Fibroblast of gingiva (primary cell): ENCODE results near the gene GIPC3.

Experiments used
- DNase-seq: peaks from one replicate; pipeline ENCODE4 v3.0.0-alpha.2; 2011; ENCODE audit warnings: low read depth

Gene GIPC3

DNA sequence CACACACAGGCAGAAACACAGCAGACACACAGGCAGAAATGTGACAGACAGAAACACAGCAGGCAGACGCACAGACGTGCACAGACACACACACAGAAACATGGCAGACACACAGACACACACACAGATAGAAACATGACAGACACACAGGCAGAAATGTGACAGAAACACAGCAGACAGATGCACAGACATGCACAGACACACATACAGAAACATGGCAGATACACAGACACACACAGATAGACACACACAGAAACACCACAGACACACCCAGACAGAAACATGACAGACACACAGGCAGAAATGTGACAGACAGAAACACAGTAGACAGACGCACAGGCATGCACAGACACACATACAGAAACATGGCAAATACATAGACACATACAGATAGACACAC lies 20.1 kb downstream of the GIPC3 start:
- no peak for DNase-seq

DNA sequence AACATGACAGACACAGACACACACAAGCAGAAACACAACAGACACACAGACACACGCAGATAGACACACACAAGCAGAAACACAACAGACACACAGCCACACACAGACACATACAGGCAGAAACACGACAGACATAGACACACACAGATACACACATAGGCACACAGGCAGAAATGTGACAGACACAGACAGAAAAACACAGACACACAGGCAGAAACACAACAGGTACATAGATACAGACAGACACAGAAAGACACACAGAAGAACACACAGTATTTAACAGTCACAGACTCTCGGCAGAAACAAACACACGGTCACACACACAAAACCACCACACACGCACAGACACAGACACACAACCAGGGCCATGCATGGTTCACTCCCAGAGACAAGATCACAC lies 20.5 kb downstream of the GIPC3 start:
- no peak for DNase-seq

DNA sequence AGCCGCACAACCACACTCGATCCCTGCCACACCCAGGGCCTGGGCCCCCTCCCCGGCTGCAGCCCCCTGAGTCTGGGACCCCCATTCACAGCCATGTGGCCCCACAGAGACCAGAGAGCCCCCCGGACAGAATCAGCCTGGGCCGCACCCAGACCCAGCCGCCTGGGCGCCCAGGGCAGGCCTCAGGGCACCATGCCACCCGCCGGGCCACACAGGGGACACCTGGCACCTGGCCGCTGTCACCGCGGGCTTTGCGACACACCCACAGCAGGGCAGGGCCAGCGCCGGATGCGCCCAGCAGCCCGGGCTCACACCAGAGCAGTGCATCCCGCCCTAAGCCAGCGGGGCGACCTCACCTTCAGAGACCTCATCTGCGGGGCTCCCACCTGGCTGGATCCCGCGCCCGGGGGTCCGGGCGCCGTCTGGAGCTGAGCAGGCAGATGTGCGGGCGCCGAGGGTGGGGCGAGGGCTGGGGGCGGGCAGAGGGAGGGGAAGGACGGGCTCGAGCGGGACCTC lies 21.0 kb downstream of the GIPC3 start:
- DNase-seq = no peak

DNA sequence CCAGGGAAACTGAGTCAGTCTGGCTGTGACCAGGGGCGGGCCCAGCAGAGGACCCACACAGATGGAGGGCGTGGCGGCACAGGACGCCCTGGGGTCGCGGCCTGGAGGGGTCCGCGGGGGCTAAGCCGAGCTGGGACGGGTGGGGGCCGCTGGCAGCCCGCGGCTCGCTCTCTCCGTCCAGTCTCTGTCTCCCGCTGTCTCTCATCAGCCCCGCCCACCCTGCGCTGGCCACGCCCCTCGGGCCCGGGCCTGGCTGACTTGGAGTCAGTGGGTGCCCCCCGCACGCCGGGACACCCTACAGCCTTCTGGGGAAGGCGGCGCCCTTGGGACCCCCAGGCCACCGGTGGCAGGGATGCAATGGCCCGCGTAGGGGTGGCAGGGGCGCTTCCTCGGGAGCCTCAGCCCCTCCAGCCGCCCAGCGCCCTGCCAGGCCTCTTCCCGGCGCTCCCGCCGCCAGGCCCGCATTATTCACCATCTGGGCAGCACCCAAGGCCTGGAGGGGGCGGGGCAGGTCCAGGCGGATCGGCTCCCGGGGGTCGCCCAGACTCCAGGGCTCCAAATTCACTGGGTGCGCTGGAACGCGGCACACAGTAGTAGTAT lies 21.5 kb downstream of the GIPC3 start, which contains the start of gene TBXA2R:
TBXA2R (minus strand) TSS at position 186 of the 600 bp plus-strand sequence. CDS start 6,241 bp downstream, outside the sequence.
- DNase-seq = peak; percentile 46

DNA sequence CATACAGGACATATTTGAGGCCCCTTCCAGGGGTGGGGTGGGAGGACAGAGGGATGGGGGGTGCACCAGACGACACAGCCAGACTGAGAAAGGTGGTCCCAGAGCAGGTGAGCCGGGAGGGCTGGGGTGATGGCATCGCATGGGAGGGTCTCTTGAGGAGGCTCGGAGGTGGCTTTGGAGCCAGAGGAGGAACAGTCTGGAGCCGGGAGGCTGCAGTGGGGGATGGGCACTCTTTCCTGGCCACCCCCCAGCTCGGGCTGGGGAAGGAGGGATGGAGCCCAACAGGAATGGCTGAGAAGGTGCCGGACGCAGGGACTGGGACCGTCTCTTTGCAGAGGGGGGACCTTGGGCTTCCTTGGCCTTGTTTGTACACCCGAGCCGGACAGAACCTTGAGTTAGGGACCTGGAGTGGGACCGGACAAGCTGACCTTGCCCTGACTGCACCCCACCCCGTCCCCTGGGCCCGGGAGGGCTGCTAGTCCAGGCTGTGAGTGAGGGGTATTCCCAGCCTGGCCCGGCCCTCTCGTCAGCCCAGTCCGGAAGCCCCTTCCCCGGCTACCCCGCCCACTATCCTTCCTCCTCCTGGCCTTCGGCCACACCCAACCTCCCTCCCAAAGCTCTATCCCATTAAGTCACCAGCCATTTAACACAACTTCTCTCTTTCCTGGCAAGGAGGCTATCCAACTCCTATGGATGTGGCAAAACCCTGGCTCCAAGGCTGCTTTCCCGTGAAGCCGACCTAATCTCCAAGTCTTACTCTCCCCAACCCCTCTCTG lies 22.2 kb downstream of the GIPC3 start:
- no peak for DNase-seq

DNA sequence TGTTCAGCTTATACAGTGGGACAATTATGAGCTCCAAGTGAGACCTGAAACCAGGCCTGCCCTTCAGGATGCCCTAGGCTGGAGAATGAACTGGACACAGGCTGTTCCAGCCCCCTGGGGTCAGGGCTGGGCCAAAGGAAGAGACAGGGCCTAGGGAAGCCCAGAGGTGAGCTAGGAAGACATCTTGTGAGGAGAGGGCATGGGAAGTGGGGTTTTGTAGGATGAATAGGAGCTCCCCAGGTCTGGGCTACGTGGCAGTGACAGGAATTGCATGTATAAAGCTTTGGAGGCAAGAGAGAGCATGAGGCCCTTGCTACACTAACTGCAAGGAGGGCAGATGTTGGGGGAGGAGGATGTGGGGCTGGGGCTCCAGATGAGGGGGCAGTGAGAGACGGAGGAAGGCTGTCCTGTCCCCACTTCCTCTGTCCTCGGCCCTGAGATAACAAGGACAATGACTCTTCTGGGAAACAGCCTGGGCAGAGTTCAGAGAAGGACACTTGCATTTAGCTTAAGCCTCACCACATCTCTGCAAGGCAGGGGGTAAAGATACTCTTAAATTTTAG lies 22.9 kb downstream of the GIPC3 start:
- no peak for DNase-seq

DNA sequence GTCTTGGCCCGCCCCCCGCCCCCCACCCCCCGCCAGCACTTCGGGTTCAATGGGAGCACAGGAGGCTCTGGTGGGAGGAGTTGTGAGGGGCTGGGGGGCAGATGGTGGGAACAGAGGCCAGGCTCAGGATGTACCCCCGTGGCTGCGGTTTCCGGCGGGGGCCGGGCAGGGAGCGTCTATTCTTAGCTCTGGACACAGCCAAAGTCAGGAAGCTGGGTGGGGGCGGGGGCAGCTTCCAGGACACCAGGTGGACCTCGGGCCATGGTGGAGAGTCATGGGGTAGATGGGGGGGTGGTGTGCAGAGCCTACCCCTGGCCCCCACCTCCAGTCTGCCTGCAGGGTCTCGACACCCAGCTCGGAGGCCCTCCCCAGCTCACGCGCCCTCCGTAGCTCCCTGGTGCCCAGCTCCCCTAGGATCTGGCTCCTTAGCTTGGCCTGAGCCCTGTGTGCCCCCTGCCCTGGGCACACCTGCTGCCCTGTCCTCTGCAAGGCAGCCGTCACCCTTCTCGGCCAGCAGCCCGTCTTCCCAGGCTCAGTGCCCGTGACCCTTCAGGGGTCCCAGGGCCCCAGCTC lies 23.6 kb downstream of the GIPC3 start:
- DNase-seq = no peak

DNA sequence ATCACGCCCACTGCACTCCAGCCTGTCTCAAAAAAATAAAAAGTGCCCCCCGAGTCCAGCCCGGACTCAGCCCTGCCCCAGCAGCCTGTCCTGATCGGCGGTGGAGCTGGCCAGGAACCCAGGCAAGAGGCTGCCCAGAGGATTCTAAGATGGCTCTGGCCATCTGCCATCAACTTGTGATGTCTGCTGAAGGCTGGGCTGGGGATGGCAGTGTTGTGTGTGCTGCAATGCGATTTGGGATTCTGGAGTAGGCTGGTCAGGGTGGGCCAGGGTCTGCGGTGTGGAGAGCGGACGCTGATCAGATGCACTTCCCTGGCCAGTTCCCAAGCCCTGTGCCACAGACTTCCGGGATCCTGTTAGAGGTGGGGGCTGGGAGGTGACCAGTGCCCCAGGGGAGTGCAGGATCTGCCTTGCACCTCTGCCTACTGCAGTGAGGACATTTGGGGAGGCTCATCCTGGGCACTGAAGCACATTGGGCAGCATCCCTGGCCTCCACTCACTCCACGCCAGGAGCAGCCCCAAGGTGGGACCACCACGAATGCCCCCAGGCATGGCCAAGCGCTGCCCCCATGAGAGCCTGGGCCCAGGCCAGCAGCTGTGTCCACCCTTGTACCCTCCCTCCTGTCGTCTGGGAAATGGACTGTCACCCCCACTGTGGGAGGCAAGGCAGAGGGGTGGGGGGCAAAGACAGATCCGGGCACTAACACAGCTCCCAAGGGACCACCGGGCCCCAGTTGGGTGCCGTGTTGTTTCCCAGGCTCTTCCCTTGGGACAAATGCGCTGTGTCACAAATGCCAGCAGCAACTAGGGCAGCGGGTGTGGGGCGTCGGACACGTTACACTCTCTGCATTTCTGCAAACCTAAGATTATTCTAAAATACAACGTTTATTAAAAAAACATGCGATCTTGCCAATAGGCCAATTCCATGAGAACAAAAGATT lies 24.8 kb downstream of the GIPC3 start:
- peak; percentile 27 for DNase-seq

DNA sequence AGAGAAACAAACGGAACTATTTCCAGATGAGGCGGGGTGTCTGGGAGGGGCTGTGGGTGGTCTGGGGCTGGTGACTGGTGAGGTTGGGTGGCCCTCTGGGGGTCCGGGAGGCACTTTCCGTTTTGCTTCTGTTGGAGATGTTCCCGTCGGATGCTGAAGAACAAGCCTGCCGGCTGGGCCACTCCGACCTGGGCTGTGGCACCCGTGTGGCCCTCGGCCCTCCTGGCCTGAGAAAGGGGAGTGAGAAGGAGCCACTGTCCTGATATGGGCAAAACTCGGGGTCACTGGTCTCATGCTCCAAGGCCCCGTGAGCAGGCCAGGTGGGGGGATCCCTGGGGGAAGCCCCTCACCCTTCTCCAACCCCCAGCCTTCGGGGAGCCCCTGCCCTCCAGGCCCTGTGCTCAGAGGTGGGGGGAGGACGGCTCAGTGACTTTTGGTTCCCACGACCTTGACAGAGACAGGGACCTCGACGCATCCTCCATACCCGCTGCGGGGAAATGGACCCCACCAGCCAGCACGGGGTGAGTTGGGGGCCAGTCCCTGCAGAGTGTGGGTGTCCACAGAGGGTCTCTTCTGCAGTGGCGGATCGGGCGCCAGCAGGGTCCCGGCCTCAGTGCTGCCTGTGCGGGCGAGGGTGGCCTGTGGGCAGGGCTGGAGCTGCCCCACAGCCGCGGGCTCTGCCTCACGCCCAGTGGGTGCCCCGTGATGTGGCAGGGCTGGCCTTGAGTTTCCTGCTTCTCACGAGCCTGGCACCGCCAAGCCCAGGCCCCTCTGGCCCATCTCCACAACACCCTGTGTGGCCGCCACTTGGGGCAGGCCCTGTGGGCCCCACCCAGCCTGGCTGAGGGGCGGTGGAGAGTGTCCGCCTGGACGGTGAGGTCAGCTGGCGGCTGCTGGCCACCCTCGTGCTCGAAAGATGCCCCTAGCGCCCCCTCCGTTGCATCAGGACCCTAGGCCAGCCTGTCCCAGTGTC lies 25.8 kb downstream of the GIPC3 start:
- DNase-seq = no peak

DNA sequence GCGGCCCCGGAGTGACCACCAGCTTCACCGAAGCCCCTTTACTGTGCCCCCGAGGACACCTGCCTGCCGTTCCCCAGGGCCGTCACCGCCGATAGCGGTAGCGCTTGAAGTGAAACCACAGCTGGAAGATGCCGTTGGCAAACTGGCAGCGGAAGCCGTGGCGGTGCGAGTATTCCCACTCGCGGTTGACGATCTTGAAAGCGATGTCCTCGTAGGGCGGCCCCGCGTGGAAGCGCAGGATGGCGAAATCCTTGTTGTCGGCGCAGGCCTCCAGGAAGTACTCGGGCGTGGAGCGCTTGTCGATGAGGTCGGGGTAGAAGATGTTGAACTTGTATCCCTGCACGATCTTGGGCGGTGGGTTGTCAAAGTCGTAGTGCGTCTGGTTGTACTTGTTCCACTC lies 26.6 kb downstream of the GIPC3 start:
- no peak for DNase-seq

DNA sequence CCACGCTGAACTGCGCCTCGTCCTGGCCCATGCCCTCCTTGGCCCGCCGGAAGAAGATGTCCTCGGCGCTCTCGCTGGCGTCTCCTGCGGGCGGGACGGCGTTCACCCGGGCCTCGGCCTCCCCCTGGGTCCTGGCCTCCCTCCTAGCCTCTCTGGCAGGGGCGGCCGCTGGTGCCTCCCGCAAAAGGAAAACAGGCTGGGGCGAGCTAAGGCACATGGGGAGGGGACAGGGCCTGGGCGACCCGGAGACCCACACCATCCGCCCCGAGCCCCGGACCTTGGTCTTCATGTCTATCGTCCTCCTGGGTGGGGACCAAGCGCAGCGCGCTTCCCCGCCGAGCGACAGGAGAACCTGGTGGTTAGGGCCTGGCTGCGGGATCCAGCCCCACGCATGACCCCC lies 27.1 kb downstream of the GIPC3 start:
- no peak for DNase-seq

DNA sequence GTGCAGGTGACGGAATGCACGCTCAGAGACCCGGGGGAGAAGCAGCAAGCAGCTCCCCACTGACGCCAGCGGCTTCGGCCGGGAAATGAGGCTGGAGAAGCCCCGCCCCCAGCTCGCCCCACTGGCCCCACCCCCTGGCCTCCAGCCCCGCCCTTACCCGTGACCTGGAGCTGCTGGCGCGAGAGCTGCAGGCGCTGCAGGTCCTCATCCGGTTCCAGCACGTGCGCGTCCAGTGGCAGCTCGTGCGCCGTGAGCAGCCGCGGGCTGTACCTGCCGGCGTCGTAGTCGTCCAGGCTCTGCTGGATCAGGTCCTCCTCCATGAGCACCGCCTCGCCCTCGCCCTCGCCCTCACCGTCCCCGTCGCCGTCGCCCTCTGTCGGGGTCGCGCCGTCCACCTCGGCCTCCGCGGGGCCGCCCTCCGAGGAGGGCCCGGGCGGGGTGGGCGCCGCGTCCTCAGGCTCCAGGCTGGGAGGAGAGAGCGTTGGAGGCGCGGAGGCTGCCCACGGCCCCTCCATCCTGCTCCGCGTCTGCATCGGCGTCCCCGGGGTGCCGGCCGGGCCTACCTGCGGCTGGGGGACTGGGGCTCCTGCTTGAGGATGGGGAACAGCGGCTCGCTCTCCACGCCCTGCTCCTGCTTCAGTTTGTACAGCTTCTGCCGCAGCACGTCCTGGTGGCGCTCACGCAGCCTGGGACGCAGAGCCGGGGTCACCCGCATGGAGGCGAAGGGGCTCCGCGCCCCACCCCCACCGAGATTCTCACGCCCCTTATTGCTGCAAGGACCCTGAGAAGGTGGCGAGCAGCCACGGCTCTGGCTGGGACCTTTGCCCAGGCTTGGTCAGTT lies 27.8 kb downstream of the GIPC3 start:
- DNase-seq = no peak

DNA sequence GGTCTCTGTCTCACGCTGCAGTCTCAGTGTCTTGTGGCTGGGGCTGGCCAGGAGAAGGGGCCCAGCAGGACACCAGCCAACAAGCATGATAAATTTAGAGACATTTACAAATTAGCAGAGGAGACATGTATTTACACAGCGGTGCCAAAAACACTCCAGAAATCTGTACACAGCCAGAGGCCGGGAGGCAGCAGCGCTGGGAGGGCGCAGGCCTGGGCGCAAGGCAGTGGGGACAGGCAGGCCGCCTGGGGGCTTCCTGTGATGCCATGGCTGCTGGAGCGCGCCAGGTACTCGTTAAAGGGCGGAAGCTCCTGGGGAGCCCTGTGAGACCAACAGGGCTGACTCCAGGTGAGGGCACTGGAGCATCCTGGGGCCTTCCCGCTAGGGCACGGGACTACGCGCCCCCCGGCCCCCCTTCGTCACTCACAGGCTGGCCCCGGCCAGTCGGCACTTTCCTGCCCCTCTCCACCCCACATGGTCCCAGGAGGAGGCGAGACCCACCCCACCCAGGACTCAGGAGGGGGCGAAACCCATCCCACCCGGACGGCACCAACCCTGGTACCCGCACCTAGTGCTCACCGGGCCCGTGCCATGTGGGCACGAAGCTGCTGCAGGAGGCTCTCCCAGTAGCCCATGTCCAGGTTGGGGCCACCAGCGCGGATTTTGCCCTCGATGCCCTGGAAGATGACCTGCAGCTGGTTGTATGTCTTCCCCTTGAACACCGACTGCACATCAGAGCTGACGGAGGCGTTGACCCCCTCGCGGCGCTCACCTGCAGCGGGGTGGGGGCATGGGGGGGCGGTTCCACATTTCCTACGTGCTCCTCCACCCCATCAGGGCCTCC lies 28.8 kb downstream of the GIPC3 start:
- no peak for DNase-seq

DNA sequence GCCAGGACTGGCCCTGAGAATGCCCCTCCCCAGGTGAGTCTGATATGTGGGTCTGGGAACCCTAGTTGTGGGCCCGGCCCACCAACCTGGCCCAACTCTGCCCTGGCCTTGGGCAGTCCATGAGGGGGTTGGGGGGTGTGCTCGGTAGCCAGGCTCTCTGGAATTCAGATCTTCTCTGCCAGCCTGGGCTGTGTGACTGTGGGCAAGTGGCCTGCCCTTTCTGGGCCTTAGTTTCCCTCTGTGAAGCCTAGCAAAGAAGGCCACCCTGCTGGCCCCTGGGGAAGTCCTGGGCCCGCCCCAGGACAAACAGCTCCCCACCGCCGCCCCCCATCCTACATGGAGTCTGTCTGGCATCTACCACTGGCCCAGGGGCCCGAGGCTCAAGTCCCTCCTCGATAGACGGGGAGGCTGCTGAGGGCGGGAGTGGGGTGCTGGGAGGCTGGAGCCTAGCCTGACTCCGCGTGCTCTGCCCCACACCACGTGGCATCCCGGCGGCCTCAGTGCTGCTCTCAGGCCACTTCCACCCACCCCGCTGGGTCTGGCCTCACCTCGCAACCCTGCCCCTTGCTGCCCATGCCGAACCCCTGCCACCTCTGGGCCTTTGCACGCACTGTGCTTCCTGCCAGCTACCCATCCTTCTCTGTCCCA lies 29.7 kb downstream of the GIPC3 start:
- no peak for DNase-seq

DNA sequence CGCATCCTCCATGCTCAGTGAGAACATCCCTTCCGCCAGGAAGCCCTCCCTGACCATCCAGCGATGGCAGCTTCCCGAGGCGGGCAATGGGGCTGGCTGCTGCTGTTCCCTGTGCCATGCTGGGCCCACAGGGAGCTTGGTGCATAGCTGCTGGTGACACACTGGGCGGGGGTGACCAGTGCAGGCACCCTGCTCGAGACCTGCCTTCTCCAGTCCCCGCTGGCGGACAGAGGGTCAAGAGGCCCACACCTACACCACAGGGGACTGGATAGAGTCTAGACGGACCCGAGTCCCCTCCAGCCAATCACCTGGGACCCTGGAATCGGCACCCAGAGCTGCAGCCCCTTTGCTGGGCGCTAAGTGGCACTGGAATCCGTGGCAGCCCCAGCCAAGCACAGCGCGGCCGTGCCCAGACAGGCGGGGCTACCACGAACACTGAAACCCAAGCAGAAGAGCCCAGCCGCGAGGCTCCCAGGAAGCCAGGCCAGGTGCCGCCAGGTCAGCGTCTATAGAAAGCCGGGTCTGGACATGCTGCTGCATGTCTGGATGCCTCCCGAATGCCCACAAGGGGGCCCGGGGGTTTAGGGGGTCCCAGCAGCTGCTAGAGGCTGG lies 30.4 kb downstream of the GIPC3 start:
- no peak for DNase-seq

DNA sequence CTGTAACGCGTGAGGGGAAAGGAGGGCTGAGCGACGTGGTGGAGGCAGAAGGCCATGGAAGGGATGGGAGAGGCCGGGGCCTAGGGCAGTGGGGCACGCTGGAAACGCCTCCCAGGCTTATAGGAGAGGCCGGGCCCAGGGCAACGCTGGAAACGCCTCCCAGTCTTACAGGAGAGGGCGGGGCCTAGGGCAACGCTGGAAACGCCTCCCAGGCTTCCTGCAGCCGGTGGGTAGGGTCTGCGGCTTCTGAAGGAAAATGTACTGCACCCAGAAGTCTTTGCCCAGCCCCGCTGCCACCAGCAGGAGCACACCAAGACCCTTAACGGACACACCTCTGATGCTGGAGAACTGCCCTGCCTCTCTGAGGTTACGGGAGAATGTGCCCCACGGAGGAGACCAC lies 32.2 kb downstream of the GIPC3 start:
- DNase-seq = no peak

DNA sequence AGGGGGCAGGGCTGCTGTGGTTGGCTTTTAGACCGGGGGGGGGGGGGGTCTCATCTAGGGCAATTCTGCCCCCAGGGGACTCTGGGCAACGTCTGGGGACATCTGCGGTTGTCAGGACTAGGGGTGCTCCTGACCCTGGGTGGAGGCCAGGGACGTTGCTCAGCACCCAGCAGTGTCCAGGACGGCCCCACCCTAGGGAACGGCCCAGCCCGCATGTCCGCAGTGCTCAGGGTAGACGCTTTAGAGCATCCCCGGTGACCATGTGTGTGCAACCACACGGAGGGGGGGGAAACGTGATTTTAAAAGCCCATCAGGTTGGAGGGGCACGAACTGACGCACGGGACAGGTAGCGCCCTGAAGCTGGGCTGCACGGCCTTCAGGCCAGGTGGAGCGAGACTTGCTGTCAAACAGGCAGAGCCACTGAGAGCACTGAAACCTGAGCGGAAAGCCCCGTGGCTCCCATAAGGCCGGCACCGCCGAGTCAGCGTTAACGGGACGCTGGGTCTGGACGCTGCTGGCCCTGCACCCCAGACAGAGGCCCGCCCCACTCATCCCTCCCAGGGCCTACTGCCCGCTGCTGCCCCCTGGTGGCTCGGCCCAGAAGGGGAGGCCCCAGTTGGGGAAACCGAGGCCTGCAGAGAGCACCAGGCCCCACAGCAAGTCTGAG lies 33.0 kb downstream of the GIPC3 start:
- peak; percentile 71 for DNase-seq
